Kidney (tissue), 14 donors: ENCODE results near the gene RREB1. TPM values are rescaled to one million over a fixed set of nuclear protein-coding genes. Genes with fewer than 3 reads are reported as not detected.

Experiments used
- DNase-seq, 5 donors: peaks; one replicate each; pipeline ENCODE4 v3.0.0-alpha.2; 2013 to 2020
- FAIRE-seq: peaks from 2 replicates; lab custom pipeline; 2012; peaks lifted over from hg19 to GRCh38; lab: Jason Lieb, UNC
- H3K27ac ChIP-seq, 2 donors: one replicate each; pipeline ENCODE4 v1.7.0; 2013; ENCODE audit warnings: low read depth in 2 of 2, low read length in 2 of 2, inconsistent platforms in 1 of 2
- H3K27me3 ChIP-seq: one replicate; pipeline ENCODE4 v1.7.1; 2013; ENCODE audit warnings: low read length, inconsistent platforms; ENCODE audit not compliant: control insufficient read depth, insufficient read depth
- H3K36me3 ChIP-seq, 3 donors: one replicate each; pipeline versions ENCODE4 v1.7.0 to v1.7.1; 2013; ENCODE audit warnings: low read length in 3 of 3, control low read depth in 1 of 3, inconsistent platforms in 1 of 3; ENCODE audit not compliant: insufficient read depth in 3 of 3, control insufficient read depth in 2 of 3
- H3K4me1 ChIP-seq, 3 donors: one replicate each; pipeline versions ENCODE4 v1.7.0 to v1.7.1; 2013; ENCODE audit warnings: low read length in 3 of 3, inconsistent platforms in 1 of 3, low read depth in 1 of 3; ENCODE audit not compliant: control insufficient read depth in 2 of 3, insufficient read depth in 2 of 3
- H3K4me3 ChIP-seq, 3 donors: one replicate each; pipeline versions ENCODE4 v1.7.0 to v1.8.1; 2013; ENCODE audit warnings: low read length in 3 of 3, control low read depth in 1 of 3, inconsistent platforms in 1 of 3
- H3K9ac ChIP-seq, 3 donors: one replicate each; pipeline versions ENCODE4 v1.7.0 to v1.7.1; 2013; ENCODE audit warnings: low read length in 3 of 3, control low read depth in 1 of 3, inconsistent platforms in 1 of 3
- H3K9me3 ChIP-seq, 3 donors: one replicate each; pipeline versions ENCODE4 v1.7.0 to v1.7.1; 2013; ENCODE audit warnings: low read length in 3 of 3, control low read depth in 1 of 3, inconsistent platforms in 1 of 3; ENCODE audit not compliant: control insufficient read depth in 2 of 3, insufficient read depth in 1 of 3
- CTCF ChIP-seq: IDR thresholded peaks from 3 replicates; pipeline ENCODE4 v1.5.1; 2012; ENCODE audit warnings: mild to moderate bottlenecking, moderate library complexity, borderline replicate concordance; ENCODE audit not compliant: insufficient read depth; ENCODE audit errors: extremely low read depth
- intact Hi-C: fragments of 100-400 bp; cut with DNase I; formaldehyde crosslinking; loops from one replicate; pipeline ENCODE4 v1.11.1; 2022
- polyA plus RNA-seq: library from polyadenylated mRNA; stranded (reverse); fragments of 350-450 nt; fragmentation: Illumina TruSeq; extraction: RNeasy Lipid Tissue Mini Kit (QIAGEN cat#74804); gene quantifications from one replicate; pipeline ENCODE4 v1.2.3, GENCODE V29; 2014; ENCODE audit warnings: low read depth, low replicate concordance; ENCODE audit not compliant: insufficient read depth
- total RNA-seq: library from RNA; stranded (reverse); fragmentation: NEBNext Ultra II Directional; extraction: Animal tissue kit (Norgen Biotek cat#: 25700); gene quantifications from one replicate; pipeline ENCODE4 v1.2.1, GENCODE V29; 2021
- donor health status: control.
- donor health status: control.
- donor health status: control.
- donor health status: control.
- donor health status: control.
- donor health status: DM: yes; HTN: yes; CAD: no.
- donor health status: Normal renal cell carcinoma (clear cell type).

The RREB1 gene
- total and polyA plus RNA-seq, 2 donors from 2014 or later = 5.9 to 56.5 TPM

GRCh38 chr6:7111095-7111690 lies 3.4 kb downstream of the RREB1 start:
- FAIRE-seq = no peak
- TF ChIP-seq CTCF = no peak
- Histone ChIP-seq H3K27me3 (no peaks in the 10 kb centered on the region), H3K4me1 (peaks cover 0 to 34% (median 16%) of the 10 kb centered on the region in 3 donors), H3K27ac (no peak overlapping the region), H3K36me3 (no peaks in the 10 kb centered on the region), H3K9ac (no peak overlapping the region), H3K4me3 (peak overlapping the region in 1 of 3 donors; percentile 0), H3K9me3 (no peaks in the 10 kb centered on the region)
- no peak for DNase-seq
- intact Hi-C loops = no loop called here

- H3K27me3 ChIP-seq = no peaks in the 10 kb centered on the region
- H3K36me3 ChIP-seq = no peaks in the 10 kb centered on the region
- H3K4me3 ChIP-seq = peak overlapping the region in 1 of 3 donors; percentile 13
- no peak overlapping the region for H3K9ac ChIP-seq
- H3K9me3 ChIP-seq = no peaks in the 10 kb centered on the region
- no peak overlapping the region for H3K27ac ChIP-seq
- DNase-seq = no peak
- FAIRE-seq = no peak
- intact Hi-C loops = no loop called here
- no peak for TF ChIP-seq CTCF
- peaks cover 0 to 35% (median 14%) of the 10 kb centered on the region in 3 donors for H3K4me1 ChIP-seq
Measured at GRCh38 chr6:7112171-7112570, 4.4 kb downstream of the RREB1 start.

GRCh38 chr6:7112741-7113313 lies 5.1 kb downstream of the RREB1 start:
- FAIRE-seq (no peak), DNase-seq (peak in 3 of 5 donors; percentile 28 to 83 (median 39))
- peak overlapping the region in 2 of 3 donors; percentile 13 to 28 for H3K4me3 ChIP-seq
- peak overlapping the region in 1 of 3 donors; percentile 45 for H3K9ac ChIP-seq
- no peaks in the 10 kb centered on the region for H3K36me3 ChIP-seq
- intact Hi-C loops = no loop called here
- no peaks in the 10 kb centered on the region for H3K9me3 ChIP-seq
- peak overlapping the region in 1 of 2 donors; percentile 24 for H3K27ac ChIP-seq
- no peaks in the 10 kb centered on the region for H3K27me3 ChIP-seq
- peaks cover 0 to 35% (median 14%) of the 10 kb centered on the region in 3 donors for H3K4me1 ChIP-seq
- TF ChIP-seq CTCF = no peak
